Calu3 (cell line): ENCODE measurements around the gene DCLK1. TPM values are rescaled to one million over a fixed set of nuclear protein-coding genes. Genes with fewer than 3 reads are reported as not detected.

Experiments used
- BruUV-seq: library from RNA; stranded (reverse); fragments of 400-500 nt; replicated peaks from 2 replicates; lab custom pipeline; 2021; lab: Mats Ljungman, UMichigan
- CTCF ChIA-PET: fragments of 300-600 bp; sonication (Branson Sonifier 250); formaldehyde crosslinking; loops from one replicate; lab custom pipeline; 2022; ENCODE audit warnings: antibody characterized with exemption; lab: Charles Lee
- DNase-seq: peaks from one replicate; pipeline ENCODE4 v3.0.0; 2022
- H3K27ac Mint-ChIP-seq: one replicate; pipeline ENCODE4 v1.8.0; 2022; ENCODE audit warnings: mixed read lengths; ENCODE audit not compliant: unreplicated experiment
- H3K27me3 Mint-ChIP-seq: one replicate; pipeline ENCODE4 v1.8.0; 2022; ENCODE audit warnings: mixed read lengths; ENCODE audit not compliant: unreplicated experiment
- H3K36me3 Mint-ChIP-seq: one replicate; pipeline ENCODE4 v1.8.0; 2022; ENCODE audit warnings: mild to moderate bottlenecking, moderate library complexity, mixed read lengths; ENCODE audit not compliant: insufficient read depth, unreplicated experiment
- H3K4me1 Mint-ChIP-seq: one replicate; pipeline ENCODE4 v1.8.0; 2022; ENCODE audit warnings: mild to moderate bottlenecking, low read depth, mixed read lengths; ENCODE audit not compliant: unreplicated experiment
- H3K4me3 Mint-ChIP-seq: one replicate; pipeline ENCODE4 v1.8.0; 2022; ENCODE audit warnings: mild to moderate bottlenecking, low read depth, moderate library complexity, mixed read lengths; ENCODE audit not compliant: unreplicated experiment
- H3K9me3 Mint-ChIP-seq: one replicate; pipeline ENCODE4 v1.8.0; 2022; ENCODE audit warnings: low read depth, mixed read lengths; ENCODE audit not compliant: unreplicated experiment
- CTCF ChIP-seq: fragments of 200-600 bp; IDR thresholded peaks from one replicate; pipeline ENCODE4 v1.8.0; 2022; ENCODE audit warnings: antibody characterized with exemption; ENCODE audit not compliant: unreplicated experiment
- intact Hi-C: fragments of 100-400 bp; cut with micrococcal nuclease; formaldehyde crosslinking; loops from one replicate; pipeline ENCODE4 v1.10.0; 2022; ENCODE audit not compliant: unreplicated experiment
- total RNA-seq: library from RNA; stranded (reverse); gene quantifications from 2 replicates; pipeline ENCODE4 v1.2.3, GENCODE V29; 2022

DCLK1 gene
- total RNA-seq, 1 experiment from 2014 or later, result not detected

GRCh38 chr13:35876601-35877000 lies 254.6 kb downstream of the DCLK1 start:
- Mint-ChIP-seq H3K27me3 (peaks cover 10% of the 10 kb centered on the region), H3K4me3 (no peak overlapping the region), H3K36me3 (no peaks in the 10 kb centered on the region), H3K4me1 (peaks cover 8% of the 10 kb centered on the region), H3K9me3 (no peaks in the 10 kb centered on the region), H3K27ac (no peak overlapping the region)
- BruUV-seq, result no TSS peak
- DNase-seq, result no peak
- CTCF ChIA-PET, result no interaction called here
- no peak for TF ChIP-seq CTCF
- intact Hi-C loops, result no loop called here

- Mint-ChIP-seq H3K27me3 (peaks cover 4% of the 10 kb centered on the region), H3K27ac (no peak overlapping the region), H3K9me3 (no peaks in the 10 kb centered on the region), H3K4me3 (no peak overlapping the region), H3K4me1 (no peaks in the 10 kb centered on the region), H3K36me3 (no peaks in the 10 kb centered on the region)
- DNase-seq, result no peak
- no peak for TF ChIP-seq CTCF
- BruUV-seq, result no TSS peak
- CTCF ChIA-PET, result no interaction called here
- intact Hi-C loops, result no loop called here
Observed at GRCh38 chr13:35874704-35875103, 256.5 kb downstream of the DCLK1 start.

- CTCF ChIA-PET, result no interaction called here
- no peaks in the 10 kb centered on the region for H3K9me3 Mint-ChIP-seq
- no TSS peak for BruUV-seq
- H3K27me3 Mint-ChIP-seq, result no peaks in the 10 kb centered on the region
- no peaks in the 10 kb centered on the region for H3K4me1 Mint-ChIP-seq
- H3K27ac Mint-ChIP-seq, result no peak overlapping the region
- intact Hi-C loops, result no loop called here
- no peak for DNase-seq
- H3K4me3 Mint-ChIP-seq, result no peak overlapping the region
- H3K36me3 Mint-ChIP-seq, result no peaks in the 10 kb centered on the region
- no peak for TF ChIP-seq CTCF
Observed at GRCh38 chr13:35872369-35872768, 258.8 kb downstream of the DCLK1 start.

GRCh38 chr13:35871561-35871960 lies 259.6 kb downstream of the DCLK1 start:
- Mint-ChIP-seq H3K9me3 (no peaks in the 10 kb centered on the region), H3K4me3 (no peak overlapping the region), H3K27me3 (no peaks in the 10 kb centered on the region), H3K27ac (no peak overlapping the region), H3K36me3 (no peaks in the 10 kb centered on the region), H3K4me1 (no peaks in the 10 kb centered on the region)
- intact Hi-C loops, result no loop called here
- TF ChIP-seq CTCF, result no peak
- BruUV-seq, result no TSS peak
- CTCF ChIA-PET, result no interaction called here
- no peak for DNase-seq
